RKO (cell line): ENCODE data around the gene GPR25.

ENCODE experiments used
- DNase-seq: peaks from one replicate; pipeline ENCODE4 v3.0.0-alpha.2; 2016; ENCODE audit warnings: low spot score

Gene GPR25

DNA sequence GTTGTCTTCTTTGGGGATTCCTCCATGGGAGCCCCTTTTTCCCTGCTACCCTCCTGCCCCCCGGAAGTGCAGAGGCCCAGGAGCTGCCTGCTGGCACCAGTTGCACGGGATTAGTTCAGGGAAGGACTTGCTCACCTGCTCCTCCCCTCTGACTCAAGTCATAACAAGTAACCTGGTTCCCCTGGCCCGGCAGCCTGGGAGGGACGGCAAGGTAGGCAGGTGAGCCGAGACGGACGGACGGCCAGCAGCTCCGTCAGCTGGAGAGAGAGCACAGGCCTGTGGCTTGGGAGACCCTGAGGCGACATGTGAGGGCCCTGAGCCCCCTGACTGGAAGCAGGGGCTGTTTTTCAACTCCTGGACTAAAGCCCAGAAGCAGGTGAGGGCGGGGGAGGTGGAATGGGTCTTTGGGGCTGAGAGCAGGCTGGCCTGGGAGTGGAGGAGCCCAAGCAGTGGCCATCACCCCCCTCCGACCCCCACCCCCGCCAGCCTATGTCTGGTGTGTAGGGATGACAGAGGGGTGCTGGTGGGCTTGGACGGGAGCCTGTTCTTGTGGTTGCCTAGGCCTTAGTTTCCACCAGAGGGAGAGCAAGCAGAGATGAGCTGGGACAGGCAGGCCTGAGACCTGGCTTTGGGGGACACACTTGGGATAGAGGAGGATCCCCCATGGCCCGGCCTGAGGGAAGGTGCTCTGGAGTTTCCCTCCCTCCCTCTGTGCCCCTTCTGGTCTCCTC is 22.1 kb downstream of the GPR25 start, which contains the start of gene INAVA:
TSS of gene INAVA (plus strand) at position 189 of the 731 bp plus-strand sequence. CDS start 3,501 bp downstream, outside the sequence.
- no peak for DNase-seq

DNA sequence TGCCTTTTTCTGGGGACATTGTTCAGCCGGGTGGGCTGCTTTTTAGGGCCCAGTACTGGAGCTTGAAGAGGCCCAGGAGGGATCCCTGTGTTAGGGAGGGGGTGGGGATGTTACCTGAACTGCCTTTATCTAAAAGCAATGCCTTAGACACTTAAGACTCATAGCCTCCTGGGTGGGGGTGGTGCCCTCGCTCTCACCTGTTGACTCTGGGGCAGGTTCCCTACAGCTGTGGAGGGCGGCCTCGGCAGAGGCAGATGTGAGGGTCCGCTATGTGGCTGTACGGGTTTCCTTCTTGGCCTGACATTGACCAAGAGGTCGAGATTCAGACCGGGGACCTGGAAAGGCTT is 22.6 kb downstream of the GPR25 start:
- no peak for DNase-seq

DNA sequence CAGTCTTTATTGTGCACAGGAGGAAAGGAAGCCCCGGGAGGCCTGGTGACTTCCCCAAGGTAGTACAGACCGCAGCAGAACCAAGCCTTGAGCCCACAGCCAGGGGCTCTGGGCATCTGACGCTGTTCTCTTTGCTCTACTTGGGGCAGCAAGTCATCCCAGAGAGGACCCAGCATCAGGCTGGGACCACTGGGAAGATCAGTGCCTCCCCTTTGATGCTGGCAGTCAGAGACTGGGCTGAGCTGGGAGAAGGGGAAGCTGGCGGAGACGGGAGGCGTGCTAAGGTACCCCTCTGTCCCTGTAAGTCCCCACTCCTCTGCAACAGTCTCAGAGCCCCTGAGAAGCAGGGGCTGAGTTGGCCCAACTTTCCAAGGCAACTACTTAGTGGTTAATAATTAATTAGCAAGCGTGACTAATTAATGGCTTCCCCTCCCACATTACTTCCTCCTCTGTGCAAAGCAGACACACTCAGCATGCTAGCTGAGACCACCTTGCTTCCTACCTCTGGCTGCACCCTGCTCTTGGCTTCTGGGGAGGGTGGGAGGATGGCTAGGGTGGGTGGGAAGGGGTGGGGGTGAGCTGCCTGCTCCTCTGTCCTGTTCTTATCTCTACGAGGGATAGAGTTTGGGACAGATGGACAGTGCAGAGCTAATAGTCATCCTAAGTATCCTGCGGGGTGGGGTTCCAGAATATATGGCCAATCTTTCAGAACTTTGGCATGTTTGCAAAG is 23.2 kb downstream of the GPR25 start:
- no peak for DNase-seq

DNA sequence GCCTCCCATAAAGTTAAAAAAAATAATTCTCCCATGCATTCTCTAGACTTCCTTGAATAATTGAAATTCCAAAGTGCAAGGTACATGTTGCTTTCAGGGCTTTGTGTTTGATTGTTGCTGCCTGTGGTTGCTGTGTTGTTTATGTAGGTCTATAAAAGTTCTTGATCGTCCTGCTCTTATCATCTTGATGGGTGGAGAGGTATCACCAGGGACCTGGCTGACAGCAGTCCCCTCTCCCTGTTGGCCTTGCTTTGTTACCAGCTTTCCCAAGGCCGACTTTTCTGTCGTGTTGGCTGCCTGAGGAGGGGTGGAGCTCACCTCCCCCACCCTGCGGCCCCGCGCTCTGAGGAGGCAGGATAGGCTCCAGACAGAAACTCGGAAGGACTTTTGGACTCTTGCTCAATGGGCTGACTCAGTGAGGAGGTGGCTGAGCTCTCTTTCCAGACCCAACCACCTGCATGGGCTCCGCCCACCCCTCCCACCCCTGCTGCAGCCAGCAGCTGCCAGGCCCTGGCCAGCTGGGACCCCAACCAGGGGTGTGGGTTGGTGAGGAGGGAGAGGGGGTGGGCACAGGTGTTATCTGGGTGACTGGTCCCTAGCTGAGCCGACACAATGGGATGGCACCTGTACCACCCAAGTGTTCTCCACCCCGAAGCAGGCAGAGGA is 23.9 kb downstream of the GPR25 start:
- no peak for DNase-seq

DNA sequence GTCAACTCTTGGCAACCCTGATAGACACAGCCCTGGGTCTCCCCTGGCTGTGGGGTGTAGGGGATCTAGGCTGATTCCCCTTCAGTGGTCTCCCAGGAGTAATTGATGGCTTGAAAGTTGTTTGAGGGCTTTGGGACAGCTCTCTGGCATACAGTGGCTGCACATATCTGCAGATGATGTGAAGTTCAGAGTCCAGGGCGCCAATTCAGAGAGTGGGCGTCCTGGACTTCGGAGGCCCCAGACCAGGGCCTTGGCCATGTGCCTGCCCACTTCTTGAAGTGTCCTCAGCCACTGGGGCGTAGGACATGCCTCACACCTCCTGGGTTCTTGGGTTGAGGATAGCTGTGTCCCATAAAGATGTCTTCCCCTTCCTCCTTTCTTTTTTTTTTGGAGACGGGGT is 24.5 kb downstream of the GPR25 start:
- DNase-seq: no peak

DNA sequence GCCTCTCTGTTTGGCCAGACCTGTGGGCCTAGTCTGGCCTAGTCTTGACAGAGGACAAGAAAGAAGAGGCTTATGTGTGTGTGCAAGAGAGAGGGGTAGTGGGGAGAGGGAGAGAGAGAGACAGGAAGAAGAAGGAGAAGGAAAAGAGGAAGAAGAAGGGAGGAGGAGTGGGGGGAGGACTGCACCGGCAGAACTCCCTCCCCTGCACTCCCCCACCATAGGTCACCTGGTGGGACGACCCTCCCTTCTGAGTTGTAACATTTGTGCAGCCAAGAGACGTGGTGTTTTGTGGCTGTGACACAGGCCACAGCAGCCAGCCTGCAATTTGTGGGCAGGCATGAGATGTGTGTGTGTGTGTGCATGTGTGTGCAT is 26.2 kb downstream of the GPR25 start:
- no peak for DNase-seq

DNA sequence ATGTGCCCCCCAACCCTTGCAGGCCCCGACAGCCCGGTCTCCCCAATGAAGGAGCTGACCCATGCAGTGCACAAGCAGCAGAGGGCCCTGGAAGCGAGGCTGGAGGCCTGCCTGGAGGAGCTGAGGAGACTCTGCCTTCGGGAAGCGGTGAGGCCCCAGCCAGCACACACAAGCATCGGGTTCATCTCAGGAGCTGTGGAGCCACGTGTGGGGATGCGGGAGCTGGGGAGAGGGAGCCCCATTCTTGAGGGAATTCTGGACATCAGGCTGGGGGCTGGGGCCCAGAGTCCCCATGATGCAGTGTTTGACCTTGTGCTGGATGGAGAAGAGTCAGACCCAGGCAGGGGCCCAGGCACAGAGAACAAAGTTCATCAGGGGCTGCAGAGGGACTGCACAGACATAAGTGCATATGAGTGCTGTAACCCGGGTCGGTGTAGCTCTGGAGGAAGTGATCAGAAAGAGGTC is 26.7 kb downstream of the GPR25 start:
- DNase-seq: no peak

DNA sequence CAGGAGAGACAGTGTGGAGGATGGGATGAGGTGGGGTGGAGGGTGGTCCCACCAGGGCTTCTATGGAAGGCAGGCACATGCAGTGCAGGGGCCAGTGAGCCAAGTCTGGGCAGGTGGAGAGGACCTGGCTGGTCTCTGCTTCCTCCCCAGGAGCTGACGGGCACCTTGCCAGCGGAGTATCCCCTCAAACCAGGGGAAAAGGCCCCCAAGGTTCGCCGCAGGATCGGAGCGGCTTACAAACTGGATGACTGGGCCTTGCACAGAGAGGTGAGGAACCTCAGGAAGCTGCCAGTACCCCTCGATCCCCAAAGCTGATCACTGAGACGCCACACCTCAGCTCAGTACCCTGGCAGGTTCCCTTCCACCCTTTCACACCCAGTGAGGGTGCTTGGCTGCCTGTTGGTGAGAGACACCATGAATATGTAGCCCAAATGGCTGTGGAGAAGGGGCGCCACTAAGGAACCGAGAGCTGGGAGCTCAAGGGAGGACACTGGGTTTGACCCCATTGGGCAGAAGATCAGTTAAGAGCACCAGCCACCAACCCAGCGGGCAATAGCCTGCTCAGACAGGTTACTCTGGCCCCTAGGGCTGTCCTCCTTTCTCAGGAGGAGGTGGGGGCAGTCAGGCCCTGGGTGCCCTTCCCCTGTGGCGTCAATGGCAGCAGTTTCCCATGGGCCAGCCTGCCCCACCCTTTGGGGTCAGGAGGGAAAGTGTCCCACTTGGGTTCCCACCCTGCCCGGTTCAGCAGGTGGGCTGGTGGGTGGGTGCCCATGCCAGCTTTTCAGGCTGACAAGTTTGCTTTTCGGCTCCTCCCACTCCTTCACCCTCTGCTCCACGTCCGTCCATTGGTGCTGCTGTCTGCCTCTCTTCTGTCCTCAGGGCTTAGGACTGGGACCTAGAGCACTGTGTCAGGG is 27.4 kb downstream of the GPR25 start:
- no peak for DNase-seq

DNA sequence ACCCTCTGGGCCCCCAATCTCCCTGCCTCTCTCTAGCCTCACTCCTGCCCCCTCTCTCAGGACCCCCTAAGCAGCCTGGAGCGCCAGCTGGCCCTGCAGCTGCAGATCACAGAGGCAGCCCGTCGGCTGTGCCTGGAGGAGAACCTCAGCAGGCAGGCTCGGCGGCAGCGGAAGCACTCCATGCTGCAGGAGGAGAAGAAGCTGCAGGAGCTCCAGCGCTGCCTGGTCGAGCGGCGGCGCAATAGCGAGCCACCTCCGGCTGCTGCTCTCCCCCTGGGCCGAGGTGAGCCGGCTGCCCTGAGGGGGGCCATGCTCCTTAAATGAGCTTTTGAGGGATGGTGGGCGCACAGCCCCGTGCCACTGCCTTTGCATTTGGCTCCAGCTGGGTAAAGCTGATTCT is 28.1 kb downstream of the GPR25 start:
- no peak for DNase-seq

DNA sequence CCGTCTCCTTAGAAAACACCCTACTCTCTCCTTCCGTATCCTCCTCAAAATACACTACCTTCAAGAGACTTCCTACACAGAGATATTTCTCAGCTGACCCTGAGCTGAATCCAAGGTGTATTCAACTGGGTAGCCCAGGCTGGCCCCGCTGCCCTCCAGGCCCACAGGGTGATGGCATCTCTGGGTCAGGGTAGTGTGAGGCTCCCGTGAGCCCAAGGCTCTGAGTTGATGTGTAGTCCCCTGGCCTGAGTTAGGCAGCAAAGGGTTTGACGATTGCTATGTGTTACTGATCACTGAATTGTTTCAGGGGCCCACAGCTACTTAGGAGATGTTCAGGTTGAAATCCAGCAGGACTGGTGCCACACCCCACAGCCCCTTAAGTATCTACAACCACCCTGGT is 28.6 kb downstream of the GPR25 start:
- no peak for DNase-seq

DNA sequence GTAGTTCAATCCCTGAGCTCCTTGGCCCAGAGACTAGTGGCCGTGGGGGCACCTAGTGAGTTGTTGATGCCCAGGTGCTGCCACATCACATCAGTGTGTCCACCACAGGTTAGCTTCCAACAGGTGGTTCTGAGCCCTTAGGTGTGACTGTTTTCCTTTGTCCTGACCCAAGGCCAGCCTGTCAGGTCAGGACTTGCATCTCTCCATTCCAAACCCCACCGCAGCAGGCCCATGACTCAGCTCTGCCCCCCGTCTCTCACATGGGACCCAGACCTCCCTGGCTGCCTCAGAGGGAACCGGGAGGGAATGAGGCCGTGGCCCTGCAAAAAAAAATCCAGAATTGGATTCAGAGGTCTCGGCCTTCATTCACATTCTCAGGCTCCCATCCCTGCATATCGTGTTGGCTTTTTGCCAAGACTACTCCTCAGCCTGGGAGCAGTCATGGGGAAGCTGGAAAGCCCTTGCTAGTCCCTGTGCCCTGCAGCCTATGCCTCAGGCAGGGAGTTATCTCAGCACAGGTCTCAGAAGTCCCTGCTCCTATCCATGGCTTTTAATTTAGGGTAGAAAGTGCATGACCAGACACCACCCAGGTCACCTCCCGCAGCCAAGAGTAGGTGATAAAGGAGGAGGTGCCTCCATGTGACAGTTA is 29.1 kb downstream of the GPR25 start:
- no peak for DNase-seq

DNA sequence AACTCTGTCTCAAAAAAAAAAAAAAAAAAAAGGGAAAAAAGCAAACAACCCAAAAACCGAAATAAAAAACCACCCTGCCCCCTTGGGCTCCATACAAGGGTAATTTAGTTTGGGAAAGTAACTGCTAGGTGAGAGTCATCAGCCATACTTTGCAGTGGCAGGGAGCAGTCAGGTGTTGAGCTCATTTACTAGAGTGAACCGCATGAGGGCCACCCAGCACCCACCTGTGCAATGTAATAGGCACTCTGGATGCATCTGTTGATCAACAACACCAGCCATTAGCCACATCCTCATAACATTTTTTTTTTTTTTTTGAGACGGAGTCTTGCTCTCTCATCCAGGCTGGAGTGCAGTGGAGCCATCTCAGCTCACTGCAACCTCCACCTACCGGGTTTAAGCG is 31.0 kb downstream of the GPR25 start:
- DNase-seq: no peak

DNA sequence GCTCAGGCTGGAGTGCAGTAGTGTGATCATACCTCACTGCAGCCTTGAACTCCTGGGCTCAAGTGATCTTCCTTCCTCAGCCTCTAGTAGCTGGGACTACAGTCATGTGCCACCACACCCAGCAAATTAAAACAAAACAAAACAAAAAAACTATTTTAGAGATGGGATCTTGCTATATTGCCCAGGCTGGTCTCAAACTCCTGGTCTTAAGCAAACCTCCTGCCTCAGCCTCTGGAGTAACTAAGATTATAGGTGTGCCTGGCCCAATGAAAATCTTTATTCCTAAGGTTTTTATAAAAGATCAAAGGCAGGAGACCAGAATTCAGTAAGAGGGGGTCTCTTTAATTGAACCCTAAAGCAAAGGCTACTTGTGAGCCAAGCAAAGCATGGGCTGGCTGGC is 32.0 kb downstream of the GPR25 start:
- DNase-seq: no peak

DNA sequence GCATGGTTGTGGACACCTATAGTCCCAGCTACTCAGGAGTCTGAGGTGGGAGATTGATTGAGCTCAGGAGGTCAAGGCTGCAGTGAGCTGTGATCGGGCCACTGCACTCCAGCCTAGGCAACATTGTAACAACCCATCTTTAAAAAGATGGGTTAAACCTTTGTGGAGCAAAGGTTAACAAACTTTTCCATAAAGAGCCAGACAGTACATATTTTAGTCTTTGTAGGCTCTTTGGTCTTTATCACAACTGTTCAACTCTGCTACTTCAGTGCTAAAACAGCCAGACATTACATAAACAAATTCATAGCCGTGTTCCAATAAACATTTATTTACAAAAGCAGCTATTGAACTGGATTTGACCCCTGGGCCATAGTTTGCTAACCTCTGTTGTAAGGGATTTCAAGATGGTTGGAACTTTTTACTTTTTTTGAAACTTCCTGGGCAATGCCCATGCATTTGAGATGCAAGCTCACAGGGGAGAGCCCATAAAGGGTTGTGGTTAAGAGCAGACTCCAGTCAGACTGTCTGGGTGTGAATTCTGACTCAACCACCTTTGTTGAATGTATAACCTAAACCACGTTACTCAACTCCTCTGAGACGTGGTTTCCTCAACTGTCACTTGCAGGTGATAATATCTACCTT is 32.8 kb downstream of the GPR25 start:
- DNase-seq: no peak

DNA sequence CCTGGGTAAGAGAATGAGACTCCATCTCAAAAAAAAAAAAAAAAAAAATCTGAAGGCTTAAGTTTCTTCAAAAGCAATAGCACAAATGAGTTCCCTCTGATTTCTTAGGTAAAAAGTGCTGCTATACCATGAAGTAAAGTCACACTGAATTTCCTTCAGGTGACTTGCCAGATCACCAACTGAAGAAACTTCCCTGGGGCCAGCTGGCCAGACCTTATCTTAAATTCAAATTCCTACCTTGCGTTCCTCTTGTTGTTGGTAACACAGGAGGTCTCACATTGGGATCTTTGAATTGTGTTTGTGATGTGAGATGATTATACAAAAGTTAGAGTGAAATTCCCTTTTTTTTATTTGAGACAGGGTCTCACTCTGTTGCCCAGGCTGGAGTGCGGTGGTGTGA is 33.7 kb downstream of the GPR25 start:
- no peak for DNase-seq

DNA sequence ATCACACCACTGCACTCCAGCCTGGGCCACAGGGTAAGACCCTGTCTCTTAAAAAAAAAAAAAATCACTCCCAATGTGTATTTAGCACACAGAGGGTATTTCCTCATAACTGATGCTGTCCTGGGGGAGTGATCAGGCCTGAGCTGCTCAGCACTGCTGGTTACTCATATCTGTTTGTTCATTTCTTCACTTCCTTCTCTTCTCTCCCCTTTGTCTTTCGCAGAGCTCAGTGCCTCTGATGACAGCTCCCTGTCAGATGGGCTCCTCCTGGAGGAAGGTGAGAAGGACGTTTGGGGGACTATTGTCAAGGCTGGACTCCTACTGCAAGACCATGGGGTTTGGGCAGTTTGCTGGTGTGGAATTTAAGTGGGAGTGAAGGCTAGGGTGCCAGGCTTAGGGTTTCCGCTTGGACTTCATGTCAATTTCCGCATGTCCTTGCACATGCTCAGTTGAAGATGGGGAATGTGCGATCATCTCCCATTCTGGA is 34.9 kb downstream of the GPR25 start:
- DNase-seq: no peak

DNA sequence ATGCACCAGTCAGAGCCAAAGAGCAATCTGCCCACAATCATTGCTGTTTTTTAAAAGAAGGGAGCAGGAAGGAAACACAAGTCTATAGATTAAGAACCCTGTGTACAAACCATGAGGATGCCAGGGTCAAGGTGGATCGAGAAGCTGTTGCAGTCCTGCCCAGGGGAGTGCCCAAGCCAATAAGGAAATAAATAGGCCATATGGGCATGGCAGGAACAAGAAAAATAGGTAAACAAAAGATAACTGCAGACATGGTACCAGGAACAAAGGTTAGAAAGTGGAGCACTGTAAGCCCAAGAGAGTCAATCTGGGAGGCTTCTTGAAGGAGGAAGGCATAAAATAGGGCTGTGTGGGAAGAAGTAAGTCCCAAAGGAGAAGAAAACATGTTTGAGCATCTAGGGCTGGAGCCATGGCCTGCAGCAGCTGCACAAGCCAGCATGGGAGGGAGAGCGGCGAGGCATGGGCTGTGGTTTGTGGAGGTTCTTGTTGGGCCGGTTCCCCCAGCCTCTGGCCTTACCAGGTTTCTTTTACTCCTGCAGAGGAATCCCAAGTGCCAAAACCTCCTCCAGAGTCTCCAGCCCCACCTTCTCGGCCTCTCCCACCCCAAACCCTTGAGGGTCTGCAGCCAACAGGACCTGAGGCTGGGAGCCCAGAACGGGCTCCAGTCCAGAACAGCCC is 35.5 kb downstream of the GPR25 start:
- no peak for DNase-seq

DNA sequence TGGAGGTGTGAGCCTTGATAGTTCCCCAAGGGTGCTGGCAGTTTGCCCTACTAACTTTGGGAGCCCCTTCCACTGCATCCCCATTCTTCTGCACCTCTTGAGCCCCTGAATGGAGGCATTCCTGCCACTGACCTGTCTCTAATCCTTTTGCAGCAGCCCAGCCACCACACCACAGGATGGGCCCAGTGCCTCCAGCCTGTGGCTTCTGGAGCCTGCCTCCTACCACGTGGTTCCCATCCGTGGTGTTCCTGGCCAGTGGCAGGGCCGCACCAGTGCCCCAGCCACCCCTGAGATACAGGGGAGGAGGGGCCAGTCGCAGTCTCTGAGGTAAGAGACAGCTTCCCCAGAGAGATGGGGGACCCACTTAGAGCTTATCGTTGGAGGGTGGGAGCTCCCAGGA is 36.3 kb downstream of the GPR25 start:
- DNase-seq: no peak

DNA sequence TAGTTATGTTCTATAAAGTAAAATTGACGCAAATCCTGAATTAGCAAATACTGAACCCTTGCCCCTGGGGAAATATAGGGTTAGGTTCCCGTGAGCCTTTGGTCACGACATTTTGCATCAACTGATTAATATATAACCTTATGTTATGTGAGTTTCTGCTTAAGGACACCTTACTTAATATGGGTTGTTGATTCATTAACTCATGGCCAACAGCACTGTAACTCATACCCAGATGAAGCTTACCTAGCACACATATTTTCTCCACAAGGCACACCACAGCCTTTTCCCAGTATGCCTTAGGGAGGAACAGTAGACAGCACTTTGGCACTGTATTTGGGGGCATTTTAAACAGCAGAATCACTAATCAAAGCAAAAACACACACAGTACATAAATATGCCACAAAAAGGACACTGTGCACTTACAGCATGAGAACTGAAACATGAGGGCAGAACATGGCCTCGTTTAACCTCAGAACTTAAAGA is 37.0 kb downstream of the GPR25 start:
- DNase-seq: no peak

DNA sequence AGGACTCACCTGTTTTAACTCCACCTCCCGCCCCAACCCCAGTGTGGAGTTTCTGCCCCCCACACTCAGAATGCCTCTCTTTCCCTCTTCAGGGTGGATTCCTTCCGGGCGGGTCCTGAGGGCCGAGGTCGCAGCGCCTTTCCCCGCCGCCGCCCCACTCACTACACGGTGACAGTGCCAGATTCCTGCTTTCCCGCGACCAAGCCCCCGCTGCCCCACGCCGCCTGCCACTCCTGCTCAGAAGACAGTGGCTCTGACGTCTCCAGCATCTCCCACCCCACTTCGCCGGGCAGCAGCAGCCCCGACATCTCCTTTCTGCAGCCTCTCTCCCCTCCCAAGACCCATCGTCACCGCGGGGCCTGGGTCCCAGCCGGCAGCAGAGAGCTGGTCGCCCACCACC is 38.6 kb downstream of the GPR25 start:
- DNase-seq: no peak
